Measurements from ENCODE around the gene UFSP1.

Gene UFSP1

GRCh38 chr7:100852048-100852872 lies 37.3 kb downstream of the UFSP1 start, which contains the start of gene SLC12A9:
SLC12A9 (plus strand) TSS chr7:100852713; CDS start chr7:100854198, 1,485 bp downstream.
- Histone ChIP-seq H3K18ac (ENCODE audit: low read length) (peak within 1 kb of the TSS; percentile 77), H3K27ac (ENCODE audit: low read depth, low read length) (peak within 1 kb of the TSS; percentile 20)
- no CpG with 5 or more reads among the region's 71 CpGs for WGBS (ENCODE audit: extremely low coverage, insufficient coverage, insufficient read length)

GRCh38 chr7:100847360-100847759 lies 42.2 kb downstream of the UFSP1 start:
- H3K9ac ChIP-seq (ENCODE audit: low read length), result no peak overlapping the region
- no peaks in the 10 kb centered on the region for H3K4me1 ChIP-seq (ENCODE audit: control insufficient read depth in 1 of 2, insufficient read depth in 2 of 2, low read length in 2 of 2)
- no peak overlapping the region for H4K8ac ChIP-seq (ENCODE audit: low read depth, low read length)
- H3K27me3 ChIP-seq (ENCODE audit: insufficient read depth, low read length), result no peaks in the 10 kb centered on the region
- H2BK12ac ChIP-seq (ENCODE audit: low read length), result no peak overlapping the region
- no CpG with 5 or more reads among the region's 4 CpGs for WGBS (ENCODE audit: extremely low coverage, insufficient coverage, insufficient read length)
- no peaks in the 10 kb centered on the region for H3K9me3 ChIP-seq (ENCODE audit: insufficient read depth, low read depth, low read length)
- peak in 1 of 2 donors; percentile 18 for DNase-seq
- no peak overlapping the region for H3K4me3 ChIP-seq (ENCODE audit: low read depth, low read length)
- H3K36me3 ChIP-seq (ENCODE audit: control insufficient read depth in 1 of 2, insufficient read depth in 2 of 2, low read length in 2 of 2), result no peaks in the 10 kb centered on the region
- no peak overlapping the region for H2AK5ac ChIP-seq (ENCODE audit: low read length)
- H2BK120ac ChIP-seq (ENCODE audit: insufficient read depth, low read length, poor library complexity), result no peak overlapping the region
- H3K27ac ChIP-seq (ENCODE audit: low read depth, low read length), result no peak overlapping the region
- no peak overlapping the region for H3K4ac ChIP-seq (ENCODE audit: low read depth, low read length)
- no peak overlapping the region for H4K12ac ChIP-seq (ENCODE audit: low read depth, low read length)
- H3K14ac ChIP-seq (ENCODE audit: low read length), result no peak overlapping the region
- no peak overlapping the region for H4K91ac ChIP-seq (ENCODE audit: low read depth, low read length)
- no peaks in the 10 kb centered on the region for H3K79me2 ChIP-seq (ENCODE audit: control insufficient read depth, insufficient read depth, low read length, poor library complexity)
- no peak overlapping the region for H3K4me2 ChIP-seq (ENCODE audit: low read length)
- H3K79me1 ChIP-seq (ENCODE audit: low read length), result no peaks in the 10 kb centered on the region
- H3K23ac ChIP-seq (ENCODE audit: low read length), result no peak overlapping the region
- H2BK5ac ChIP-seq (ENCODE audit: low read depth, low read length, poor library complexity), result no peak overlapping the region
- no peak overlapping the region for H3K18ac ChIP-seq (ENCODE audit: low read length)
- no peak overlapping the region for H2AFZ ChIP-seq (ENCODE audit: insufficient read depth, low read length, poor library complexity)

More at GRCh38 chr7:100852048-100852872, 37.3 kb downstream of the UFSP1 start, which contains the start of gene SLC12A9:
- no peak within 1 kb of the TSS for H2AK5ac ChIP-seq (ENCODE audit: low read length)
- peak within 1 kb of the TSS; percentile 64 for H4K8ac ChIP-seq (ENCODE audit: low read depth, low read length)
- no peaks in the 10 kb centered on the region for H3K27me3 ChIP-seq (ENCODE audit: insufficient read depth, low read length)
- no peak within 1 kb of the TSS for H2BK5ac ChIP-seq (ENCODE audit: low read depth, low read length, poor library complexity)
- H2AFZ ChIP-seq (ENCODE audit: insufficient read depth, low read length, poor library complexity), result peak within 1 kb of the TSS; percentile 94
- H2BK12ac ChIP-seq (ENCODE audit: low read length), result no peak within 1 kb of the TSS
- H3K23ac ChIP-seq (ENCODE audit: low read length), result no peak within 1 kb of the TSS
- no peaks in the 10 kb centered on the region for H3K79me2 ChIP-seq (ENCODE audit: control insufficient read depth, insufficient read depth, low read length, poor library complexity)
- H4K12ac ChIP-seq (ENCODE audit: low read depth, low read length), result peak within 1 kb of the TSS; percentile 78
- H2BK120ac ChIP-seq (ENCODE audit: insufficient read depth, low read length, poor library complexity), result peak within 1 kb of the TSS; percentile 61
- peaks cover 0 to 3% of the 10 kb centered on the region in 2 experiments for H3K36me3 ChIP-seq (ENCODE audit: control insufficient read depth in 1 of 2, insufficient read depth in 2 of 2, low read length in 2 of 2)
- peaks cover 8% of the 10 kb centered on the region for H3K79me1 ChIP-seq (ENCODE audit: low read length)
- peaks cover 15 to 19% of the 10 kb centered on the region in 2 experiments for H3K4me1 ChIP-seq (ENCODE audit: control insufficient read depth in 1 of 2, insufficient read depth in 2 of 2, low read length in 2 of 2)
- H3K9ac ChIP-seq (ENCODE audit: low read length), result peak within 1 kb of the TSS; percentile 80
- peak; percentile 83 to 92 for DNase-seq
- H3K4me3 ChIP-seq (ENCODE audit: low read depth, low read length), result peak within 1 kb of the TSS; percentile 85
- peak within 1 kb of the TSS; percentile 78 for H4K91ac ChIP-seq (ENCODE audit: low read depth, low read length)
- H3K9me3 ChIP-seq (ENCODE audit: insufficient read depth, low read depth, low read length), result no peaks in the 10 kb centered on the region
- H3K14ac ChIP-seq (ENCODE audit: low read length), result peak within 1 kb of the TSS; percentile 63
- peak within 1 kb of the TSS; percentile 73 for H3K4me2 ChIP-seq (ENCODE audit: low read length)
- peak within 1 kb of the TSS; percentile 60 for H3K4ac ChIP-seq (ENCODE audit: low read depth, low read length)

- Histone ChIP-seq H4K8ac (ENCODE audit: low read depth, low read length) (no peak overlapping the region), H4K12ac (ENCODE audit: low read depth, low read length) (no peak overlapping the region), H3K4me2 (ENCODE audit: low read length) (no peak overlapping the region), H2AFZ (ENCODE audit: insufficient read depth, low read length, poor library complexity) (no peak overlapping the region), H3K4ac (ENCODE audit: low read depth, low read length) (no peak overlapping the region), H3K36me3 (ENCODE audit: control insufficient read depth in 1 of 2, insufficient read depth in 2 of 2, low read length in 2 of 2) (no peaks in the 10 kb centered on the region), H3K9ac (ENCODE audit: low read length) (no peak overlapping the region), H3K4me1 (ENCODE audit: control insufficient read depth in 1 of 2, insufficient read depth in 2 of 2, low read length in 2 of 2) (peaks cover 8 to 9% of the 10 kb centered on the region in 2 experiments), H3K79me1 (ENCODE audit: low read length) (peaks cover 17% of the 10 kb centered on the region), H2AK5ac (ENCODE audit: low read length) (no peak overlapping the region), H2BK5ac (ENCODE audit: low read depth, low read length, poor library complexity) (no peak overlapping the region), H3K4me3 (ENCODE audit: low read depth, low read length) (no peak overlapping the region), H4K91ac (ENCODE audit: low read depth, low read length) (no peak overlapping the region), H3K18ac (ENCODE audit: low read length) (no peak overlapping the region), H2BK12ac (ENCODE audit: low read length) (no peak overlapping the region), H3K14ac (ENCODE audit: low read length) (no peak overlapping the region), H2BK120ac (ENCODE audit: insufficient read depth, low read length, poor library complexity) (no peak overlapping the region), H3K23ac (ENCODE audit: low read length) (no peak overlapping the region), H3K27me3 (ENCODE audit: insufficient read depth, low read length) (no peaks in the 10 kb centered on the region), H3K79me2 (ENCODE audit: control insufficient read depth, insufficient read depth, low read length, poor library complexity) (peaks cover 4% of the 10 kb centered on the region), H3K27ac (ENCODE audit: low read depth, low read length) (no peak overlapping the region), H3K9me3 (ENCODE audit: insufficient read depth, low read depth, low read length) (no peaks in the 10 kb centered on the region)
- WGBS (ENCODE audit: extremely low coverage, insufficient coverage, insufficient read length), result no CpG with 5 or more reads among the region's 8 CpGs
- no peak for DNase-seq
These were observed 48.9 kb downstream of the UFSP1 start for GRCh38 chr7:100840470-100841100.

GRCh38 chr7:100839361-100839760 lies 50.2 kb downstream of the UFSP1 start:
- Histone ChIP-seq H3K4me3 (ENCODE audit: low read depth, low read length) (no peak overlapping the region), H3K9me3 (ENCODE audit: insufficient read depth, low read depth, low read length) (no peaks in the 10 kb centered on the region), H3K79me1 (ENCODE audit: low read length) (peaks cover 17% of the 10 kb centered on the region), H3K4me2 (ENCODE audit: low read length) (no peak overlapping the region), H3K27ac (ENCODE audit: low read depth, low read length) (no peak overlapping the region), H2BK5ac (ENCODE audit: low read depth, low read length, poor library complexity) (no peak overlapping the region), H3K23ac (ENCODE audit: low read length) (no peak overlapping the region), H3K27me3 (ENCODE audit: insufficient read depth, low read length) (no peaks in the 10 kb centered on the region), H3K79me2 (ENCODE audit: control insufficient read depth, insufficient read depth, low read length, poor library complexity) (peaks cover 4% of the 10 kb centered on the region), H2AFZ (ENCODE audit: insufficient read depth, low read length, poor library complexity) (no peak overlapping the region), H2AK5ac (ENCODE audit: low read length) (peak overlapping the region; percentile 82), H2BK120ac (ENCODE audit: insufficient read depth, low read length, poor library complexity) (no peak overlapping the region), H3K18ac (ENCODE audit: low read length) (no peak overlapping the region), H2BK12ac (ENCODE audit: low read length) (no peak overlapping the region), H4K8ac (ENCODE audit: low read depth, low read length) (no peak overlapping the region), H3K9ac (ENCODE audit: low read length) (no peak overlapping the region), H4K12ac (ENCODE audit: low read depth, low read length) (no peak overlapping the region), H3K4me1 (ENCODE audit: control insufficient read depth in 1 of 2, insufficient read depth in 2 of 2, low read length in 2 of 2) (peaks cover 8 to 10% of the 10 kb centered on the region in 2 experiments), H3K4ac (ENCODE audit: low read depth, low read length) (no peak overlapping the region), H4K91ac (ENCODE audit: low read depth, low read length) (no peak overlapping the region), H3K14ac (ENCODE audit: low read length) (no peak overlapping the region), H3K36me3 (ENCODE audit: control insufficient read depth in 1 of 2, insufficient read depth in 2 of 2, low read length in 2 of 2) (no peaks in the 10 kb centered on the region)
- no peak for DNase-seq
- no CpG with 5 or more reads among the region's 18 CpGs for WGBS (ENCODE audit: extremely low coverage, insufficient coverage, insufficient read length)
